Measurements from ENCODE around the gene SCRT2. TPM values are rescaled to one million over a fixed set of nuclear protein-coding genes. Genes with fewer than 3 reads are reported as not detected.

SCRT2 gene
- total RNA-seq, 1 experiment from 2014 or later: not detected

- H2AFZ ChIP-seq (ENCODE audit: low read length): no peak overlapping the region
- H2AK5ac ChIP-seq (ENCODE audit: insufficient read length, low read length): no peak overlapping the region
- H3T11ph ChIP-seq (ENCODE audit: low read length): no peak overlapping the region
- no peak overlapping the region for H2BK120ac ChIP-seq (ENCODE audit: low read depth, low read length, poor library complexity, severe bottlenecking)
- H3K9ac ChIP-seq (ENCODE audit: extremely low read depth, insufficient read length, low read length): no peak overlapping the region
- no peak overlapping the region for H3K23ac ChIP-seq (ENCODE audit: insufficient read length, low read depth, low read length)
- no peak overlapping the region for H2BK20ac ChIP-seq (ENCODE audit: low read depth, low read length, poor library complexity, severe bottlenecking)
- no peak overlapping the region for H3K14ac ChIP-seq (ENCODE audit: insufficient read depth, low read length)
- H3K9me3 Mint-ChIP-seq: peaks cover 0 to 4% of the 10 kb centered on the region in 2 experiments; a peak in 3 of 5 replicates
- no peaks in the 10 kb centered on the region; the same call in 1 of the 2 replicates for H3K4me1 ChIP-seq (ENCODE audit: insufficient read depth, low read length)
- no peak overlapping the region for H3K27ac ChIP-seq (ENCODE audit: insufficient read length, low read depth, low read length)
- peak overlapping the region in 1 of 3 experiments; percentile 73; a peak in 1 of 7 replicates for H3K27ac Mint-ChIP-seq
- H2BK15ac ChIP-seq (ENCODE audit: low read depth, low read length): no peak overlapping the region
- no peak overlapping the region for H3K18ac ChIP-seq (ENCODE audit: insufficient read length, low read depth, low read length)
- no peak overlapping the region for H4K5ac ChIP-seq (ENCODE audit: insufficient read length, low read depth, low read length)
- DNase-seq: no peak
- H4K8ac ChIP-seq (replicated peaks; ENCODE audit: insufficient read length, low read depth, low read length): no peak overlapping the region
- no peaks in the 10 kb centered on the region for H3K79me1 ChIP-seq (ENCODE audit: insufficient read depth, low read depth, low read length, poor library complexity, severe bottlenecking)
- no peak overlapping the region for H2BK5ac ChIP-seq (ENCODE audit: insufficient read length, low read length)
- H3K36me3 Mint-ChIP-seq (ENCODE audit: insufficient read depth in 1 of 3, low read depth in 3 of 3): peaks cover 25 to 40% (median 37%) of the 10 kb centered on the region in 3 experiments
- no peak overlapping the region for H3K4me3 Mint-ChIP-seq
- H3K79me2 ChIP-seq (ENCODE audit: insufficient read depth, low read length): no peaks in the 10 kb centered on the region
- H3K23me2 ChIP-seq (ENCODE audit: insufficient read length, low read depth, low read length, poor library complexity, severe bottlenecking): no peaks in the 10 kb centered on the region
- H3K27me3 Mint-ChIP-seq (ENCODE audit: low read depth): peaks cover 3% of the 10 kb centered on the region; the same call in 1 of the 2 replicates
- no peak overlapping the region for H2BK12ac ChIP-seq (ENCODE audit: insufficient read length, low read depth, low read length)
- no peak overlapping the region for H3K4me2 ChIP-seq (ENCODE audit: insufficient read depth, insufficient read length, low read length)
- no peak overlapping the region for H3K56ac ChIP-seq (ENCODE audit: insufficient read length, low read depth, low read length)
- H4K91ac ChIP-seq (ENCODE audit: insufficient read length, low read depth, low read length): no peak overlapping the region
- TF ChIP-seq CTCF (conservative IDR thresholded peaks at IDR 0.05): no peak
- peaks cover 12 to 15% of the 10 kb centered on the region in 2 experiments for H3K4me1 Mint-ChIP-seq
- no peaks in the 10 kb centered on the region for H3K9me3 ChIP-seq (ENCODE audit: control insufficient read depth, low read depth, low read length)
- H3K27me3 ChIP-seq (ENCODE audit: insufficient read depth, low read length): no peaks in the 10 kb centered on the region
- H4K20me1 ChIP-seq (ENCODE audit: control insufficient read depth, insufficient read depth, insufficient read length): no peaks in the 10 kb centered on the region
- no CpG with 5 or more reads among the region's 10 CpGs for WGBS (ENCODE audit: extremely low coverage, insufficient read length, low lambda C conversion rate)
- H3K4ac ChIP-seq (ENCODE audit: low read depth, low read length): no peak overlapping the region
Measured at GRCh38 chr20:646107-646867, 29.3 kb downstream of the SCRT2 start.

Data from H9 (cell line).